Transverse colon (tissue), 4 donors: ENCODE results near the gene PCARE. TPM values are rescaled to one million over a fixed set of nuclear protein-coding genes. Genes with fewer than 3 reads are reported as not detected.

Experiments used
- DNase-seq: peaks from one replicate; pipeline ENCODE4 v3.0.0-alpha.2; 2019
- H3K27ac ChIP-seq, 4 donors: fragments of 200-600 bp; sonication (generic); 2 replicates each; pipeline ENCODE4 v1.5.1; 2016 to 2018; ENCODE audit warnings: inconsistent platforms in 4 of 4
- H3K27me3 ChIP-seq: fragments of 200-600 bp; sonication (generic); 2 replicates; pipeline ENCODE4 v1.5.1; 2017; ENCODE audit warnings: inconsistent platforms
- H3K36me3 ChIP-seq, 4 donors: fragments of 200-600 bp; sonication (generic); 2 replicates each; pipeline ENCODE4 v1.5.1; 2017 to 2019; ENCODE audit warnings: inconsistent platforms in 4 of 4
- H3K4me1 ChIP-seq, 4 donors: fragments of 200-600 bp; sonication (generic); 2 replicates each; pipeline ENCODE4 v1.5.1; 2017 to 2020; ENCODE audit warnings: inconsistent platforms in 4 of 4
- H3K4me3 ChIP-seq, 4 donors: fragments of 200-600 bp; sonication (generic); 1 replicate in 1 of 4; 2 replicates in 3 of 4; pipeline versions ENCODE4 v1.5.1 to v1.6.1; 2017 to 2019; ENCODE audit warnings: inconsistent platforms in 4 of 4
- H3K9me3 ChIP-seq, 2 donors: fragments of 200-600 bp; sonication (generic); 2 replicates each; pipeline ENCODE4 v1.5.1; 2017 to 2019; ENCODE audit warnings: inconsistent platforms in 2 of 2
- EP300 ChIP-seq: sonication (generic); formaldehyde crosslinking; IDR thresholded peaks from one replicate; pipeline ENCODE4 v1.6.1; 2017; ENCODE audit warnings: antibody characterized with exemption, low read depth
- POLR2A ChIP-seq: fragments of 450-650 bp; IDR thresholded peaks from one replicate; pipeline ENCODE4 v1.6.1; 2016; ENCODE audit warnings: antibody characterized with exemption, mild to moderate bottlenecking, moderate library complexity
- POLR2AphosphoS5 ChIP-seq, 3 donors: sonication (generic); formaldehyde crosslinking; IDR thresholded peaks; one replicate each; pipeline ENCODE4 v1.6.1; 2016; ENCODE audit warnings: antibody characterized with exemption in 3 of 3
- WGBS, 2 donors: methylation state at CpG; one replicate each; pipeline ENCODE4 v1.1.5; 2018; ENCODE audit warnings: low coverage in 1 of 2; 5-methylcytosine and 5-hydroxymethylcytosine counted together
- in situ Hi-C, 4 donors: fragments of 200-750 bp; cut with MboI; loops; one replicate each; pipeline versions ENCODE4 v1.15.0 to v1.15.1; 2017; ENCODE audit warnings: low sequenced_read_pairs in 3 of 4, low pct_ligation_motif_present in 1 of 4, low pct_unique_long_range_greater_than_20kb in 1 of 4
- intact Hi-C: fragments of 100-400 bp; cut with DNase I; formaldehyde crosslinking; loops from one replicate; pipeline ENCODE4 v1.15.1; 2023; ENCODE audit warnings: low total_unique reads
- total RNA-seq, 4 donors: library from RNA; depleted of rRNA; stranded (reverse); fragments of >200 nt; gene quantifications; one replicate each; pipeline ENCODE4 v1.1.0, GENCODE V29; 2016
- TF ChIP-seq, protein P1 (sequence below), 5 experiments: fragments of 200-600 bp in 3 of 5; fragments of 450-650 bp in 2 of 5; sonication (generic) in 3 of 5; IDR thresholded peaks; 1 replicate in 2 of 5; 2 replicates in 3 of 5; pipeline ENCODE4 v1.5.1; 2016 to 2017; ENCODE audit warnings: antibody characterized with exemption in 5 of 5, inconsistent platforms in 3 of 5, mild to moderate bottlenecking in 2 of 5, moderate library complexity in 1 of 5

Gene PCARE
- total RNA-seq, 4 donors from 2014 or later, result under 0.01 TPM; not detected in 3

DNA sequence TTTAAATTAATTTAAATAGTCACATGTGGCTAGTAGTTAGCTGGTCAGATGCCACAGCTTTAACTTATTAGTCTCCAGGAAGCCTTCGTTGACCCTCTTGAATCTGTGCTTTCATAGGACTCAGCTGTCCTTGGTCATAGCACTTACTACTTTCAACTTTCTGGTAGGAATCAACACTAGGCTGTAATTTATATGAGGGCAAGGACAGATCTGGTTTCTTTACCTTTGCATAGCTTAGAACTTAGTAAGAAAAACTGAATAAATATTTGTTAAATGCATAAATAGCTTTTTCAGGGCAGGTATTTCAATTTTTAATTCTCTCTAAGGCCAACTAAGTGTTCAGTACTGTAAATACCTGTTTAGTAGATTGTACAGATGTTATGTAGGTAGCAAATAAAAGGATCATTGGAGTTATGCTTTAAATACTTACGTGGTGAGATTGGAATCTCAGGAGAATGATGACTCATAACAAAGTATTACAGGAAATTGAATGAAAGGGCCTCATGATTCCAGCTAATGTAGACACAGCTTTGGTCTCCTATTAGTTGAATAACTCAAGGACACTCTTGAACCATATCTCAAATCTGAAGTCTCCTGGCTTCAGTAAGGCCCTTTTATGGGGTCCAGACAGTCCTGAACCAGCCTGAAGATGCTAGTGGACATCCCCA, 43.4 kb upstream of the PCARE start:
- Histone ChIP-seq H3K27ac (peak overlapping the region in 3 of 4 donors; percentile 87 to 92 (median 91)), H3K36me3 (no peaks in the 10 kb centered on the region), H3K4me3 (no peak overlapping the region), H3K9me3 (no peaks in the 10 kb centered on the region), H3K4me1 (peaks cover 0 to 20% (median 5%) of the 10 kb centered on the region in 4 donors), H3K27me3 (no peaks in the 10 kb centered on the region)
- intact Hi-C loops (loop anchor here (10.0 kb wide), 1 partner anchor 133 kb away; the partner anchor contains the start of gene TOGARAM2), in situ Hi-C loops (no loop called here)
- 31 to 68% methylated on average over 1 to 2 of the region's 2 CpGs for WGBS, 2 donors
- DNase-seq, result no peak
- TF ChIP-seq EP300 (no peak), POLR2A (no peak), POLR2AphosphoS5 (IDR thresholded peaks at IDR 0.05) (no peak)
- TF ChIP-seq, protein P1, sequence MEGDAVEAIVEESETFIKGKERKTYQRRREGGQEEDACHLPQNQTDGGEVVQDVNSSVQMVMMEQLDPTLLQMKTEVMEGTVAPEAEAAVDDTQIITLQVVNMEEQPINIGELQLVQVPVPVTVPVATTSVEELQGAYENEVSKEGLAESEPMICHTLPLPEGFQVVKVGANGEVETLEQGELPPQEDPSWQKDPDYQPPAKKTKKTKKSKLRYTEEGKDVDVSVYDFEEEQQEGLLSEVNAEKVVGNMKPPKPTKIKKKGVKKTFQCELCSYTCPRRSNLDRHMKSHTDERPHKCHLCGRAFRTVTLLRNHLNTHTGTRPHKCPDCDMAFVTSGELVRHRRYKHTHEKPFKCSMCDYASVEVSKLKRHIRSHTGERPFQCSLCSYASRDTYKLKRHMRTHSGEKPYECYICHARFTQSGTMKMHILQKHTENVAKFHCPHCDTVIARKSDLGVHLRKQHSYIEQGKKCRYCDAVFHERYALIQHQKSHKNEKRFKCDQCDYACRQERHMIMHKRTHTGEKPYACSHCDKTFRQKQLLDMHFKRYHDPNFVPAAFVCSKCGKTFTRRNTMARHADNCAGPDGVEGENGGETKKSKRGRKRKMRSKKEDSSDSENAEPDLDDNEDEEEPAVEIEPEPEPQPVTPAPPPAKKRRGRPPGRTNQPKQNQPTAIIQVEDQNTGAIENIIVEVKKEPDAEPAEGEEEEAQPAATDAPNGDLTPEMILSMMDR (IDR thresholded peaks at IDR 0.05), result no peak

DNA sequence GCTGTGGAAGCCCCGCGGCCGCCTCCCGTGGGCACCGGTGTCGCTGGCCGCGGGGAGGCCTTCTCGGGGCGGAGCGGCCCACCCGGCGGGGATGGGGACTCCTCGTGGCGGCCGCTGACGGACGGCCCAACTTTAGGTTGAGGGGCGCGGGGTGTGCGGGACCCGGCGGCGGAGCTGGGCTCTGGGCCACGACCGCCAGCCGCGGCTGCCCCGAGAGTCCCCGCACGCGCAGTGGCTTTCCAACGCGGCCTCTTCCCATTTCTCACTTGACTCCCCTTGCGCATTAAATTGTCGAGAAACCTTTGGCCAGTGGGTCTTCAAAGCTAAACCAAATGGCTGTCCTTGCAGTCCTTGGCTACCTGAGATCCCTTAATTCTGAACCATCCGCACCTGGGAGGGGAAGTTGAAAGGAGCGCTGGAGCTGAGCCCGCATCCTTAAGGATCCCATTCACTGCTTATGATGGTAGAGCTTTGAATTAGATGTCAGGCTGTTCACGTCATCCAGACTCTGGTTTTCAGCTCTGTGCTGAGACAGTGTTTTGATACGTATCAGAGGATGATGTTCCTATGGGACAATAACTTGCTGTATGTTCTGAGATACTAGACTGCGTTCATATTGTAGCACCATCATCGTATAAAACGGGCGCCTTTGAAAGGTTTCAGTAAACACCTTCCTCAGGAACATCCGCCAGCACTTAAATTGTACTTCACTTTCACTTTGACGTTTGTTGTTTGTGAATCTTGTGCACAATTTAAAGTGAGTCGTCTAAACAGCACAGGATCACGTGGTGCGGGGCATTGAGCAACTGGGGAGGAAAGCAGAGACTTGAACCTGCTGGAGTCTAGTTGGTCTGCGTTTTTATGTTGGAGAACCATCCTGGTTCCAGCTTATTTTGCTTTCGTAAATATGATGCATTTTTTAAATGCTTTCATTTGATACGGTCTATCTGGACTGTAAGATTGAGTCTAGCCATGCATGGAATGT, 41.8 kb upstream of the PCARE start:
- H3K27ac ChIP-seq, result peak overlapping the region; percentile 87 to 92 (median 90)
- intact Hi-C loops, result loop anchor here (10.0 kb wide), 1 partner anchor 131 kb away; the partner anchor contains the start of gene TOGARAM2
- no peaks in the 10 kb centered on the region for H3K36me3 ChIP-seq
- peak in 1 of 3 donors; percentile 45 for TF ChIP-seq POLR2AphosphoS5 (IDR thresholded peaks at IDR 0.05)
- TF ChIP-seq, protein P1 (IDR thresholded peaks at IDR 0.05), result no peak
- no peak for TF ChIP-seq EP300
- TF ChIP-seq POLR2A, result peak; percentile 34
- peaks cover 0 to 20% (median 5%) of the 10 kb centered on the region in 4 donors for H3K4me1 ChIP-seq
- no peaks in the 10 kb centered on the region for H3K9me3 ChIP-seq
- in situ Hi-C loops, result no loop called here
- peak; percentile 71 for DNase-seq
- WGBS, 2 donors, result 3 to 10% methylated on average over 10 to 35 of the region's 53 CpGs
- peak overlapping the region; percentile 50 to 84 (median 60) for H3K4me3 ChIP-seq
- H3K27me3 ChIP-seq, result no peaks in the 10 kb centered on the region

DNA sequence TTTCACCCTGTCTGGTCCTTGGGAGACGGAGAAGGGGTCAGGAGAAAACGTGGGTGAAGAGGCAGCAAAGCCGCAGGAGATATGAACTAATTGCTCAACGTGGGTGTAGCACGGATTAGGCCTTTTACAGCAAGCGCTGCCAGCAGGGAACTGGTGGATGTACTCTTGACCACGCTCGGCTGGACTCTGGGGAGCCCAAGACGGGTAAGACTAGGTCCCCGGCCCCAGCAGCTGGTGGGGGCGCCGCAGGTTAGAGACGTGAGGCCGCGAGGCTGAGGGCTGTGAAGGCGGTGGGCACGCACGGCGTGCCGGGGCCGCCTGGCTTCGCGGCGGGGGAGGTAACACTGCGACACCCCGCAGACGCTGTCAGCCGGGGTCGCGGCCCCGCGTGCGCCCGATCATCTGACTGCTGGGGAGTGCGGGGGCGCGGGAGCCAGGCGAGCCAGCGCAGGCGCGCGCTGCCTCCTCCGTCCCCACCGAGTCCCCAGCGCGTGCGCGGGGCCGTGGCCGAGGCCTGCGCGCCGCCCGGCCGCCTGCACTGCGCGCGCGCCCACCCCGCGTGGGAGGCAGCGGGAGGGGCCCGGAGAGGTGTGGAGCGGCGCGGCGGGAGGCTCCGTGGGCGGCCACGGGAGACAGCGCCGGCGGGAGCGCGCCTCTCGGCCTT, 40.8 kb upstream of the PCARE start, which contains the start of gene CLIP4:
TSS of gene CLIP4 (plus strand) at position 470 of the 664 bp plus-strand sequence. CDS start 5,974 bp downstream, outside the sequence.
- intact Hi-C loops (loop anchor here (10.0 kb wide), 1 partner anchor 130 kb away; the partner anchor contains the start of gene TOGARAM2), in situ Hi-C loops (no loop called here)
- Histone ChIP-seq H3K27ac (peak within 1 kb of the TSS; percentile 87 to 92 (median 90)), H3K36me3 (no peaks in the 10 kb centered on the region), H3K9me3 (no peaks in the 10 kb centered on the region), H3K27me3 (no peaks in the 10 kb centered on the region), H3K4me1 (peaks cover 0 to 20% (median 5%) of the 10 kb centered on the region in 4 donors), H3K4me3 (peak within 1 kb of the TSS; percentile 50 to 84 (median 60))
- TF ChIP-seq POLR2A, result peak; percentile 5
- TF ChIP-seq, protein P1 (IDR thresholded peaks at IDR 0.05), result no peak
- peak; percentile 42 for DNase-seq
- WGBS, 2 donors, result 28% methylated on average over 56 of the region's 76 CpGs; no CpG with 5 or more reads in 1 of the 2 donors
